Measurements from ENCODE around the gene EPHA7.

DNA sequence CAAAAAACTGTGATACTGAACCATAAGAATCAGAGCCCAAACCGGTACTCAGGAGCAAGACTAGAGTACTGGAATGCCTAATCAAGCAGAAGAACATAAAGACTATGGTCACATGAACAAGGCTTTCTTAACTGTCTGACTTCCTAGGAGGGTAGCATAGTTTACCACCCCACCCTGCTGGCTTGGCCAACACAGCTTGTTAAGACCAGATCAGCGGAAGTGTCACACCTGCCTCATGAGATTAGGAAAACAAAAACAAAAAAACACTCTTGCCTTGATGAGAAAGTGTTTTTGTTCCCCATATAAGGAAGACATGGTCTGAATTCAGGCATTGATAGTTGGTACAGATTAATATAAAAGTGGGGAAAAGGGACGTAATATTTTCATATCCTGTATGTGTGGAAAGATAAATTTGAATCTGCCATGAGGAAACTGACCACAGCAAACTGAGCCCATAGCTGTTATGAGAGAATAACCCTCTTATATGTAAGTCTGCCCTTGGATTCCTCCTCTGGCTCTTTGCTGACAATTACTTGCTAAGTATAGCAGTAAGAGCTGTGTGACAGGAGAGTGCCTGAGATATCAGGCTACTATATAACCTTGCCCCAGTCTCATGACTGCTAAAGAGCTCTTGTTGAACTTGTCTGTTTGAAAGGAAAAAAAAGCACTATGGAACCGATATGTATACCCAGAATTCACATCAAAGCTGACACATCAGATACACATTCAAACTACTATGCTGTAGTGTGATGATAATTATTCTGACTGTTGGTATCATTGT lies 197.1 kb downstream of the EPHA7 start:
- no peak for TF ChIP-seq POLR2A (IDR thresholded peaks at IDR 0.05)
- TF ChIP-seq, protein P1, sequence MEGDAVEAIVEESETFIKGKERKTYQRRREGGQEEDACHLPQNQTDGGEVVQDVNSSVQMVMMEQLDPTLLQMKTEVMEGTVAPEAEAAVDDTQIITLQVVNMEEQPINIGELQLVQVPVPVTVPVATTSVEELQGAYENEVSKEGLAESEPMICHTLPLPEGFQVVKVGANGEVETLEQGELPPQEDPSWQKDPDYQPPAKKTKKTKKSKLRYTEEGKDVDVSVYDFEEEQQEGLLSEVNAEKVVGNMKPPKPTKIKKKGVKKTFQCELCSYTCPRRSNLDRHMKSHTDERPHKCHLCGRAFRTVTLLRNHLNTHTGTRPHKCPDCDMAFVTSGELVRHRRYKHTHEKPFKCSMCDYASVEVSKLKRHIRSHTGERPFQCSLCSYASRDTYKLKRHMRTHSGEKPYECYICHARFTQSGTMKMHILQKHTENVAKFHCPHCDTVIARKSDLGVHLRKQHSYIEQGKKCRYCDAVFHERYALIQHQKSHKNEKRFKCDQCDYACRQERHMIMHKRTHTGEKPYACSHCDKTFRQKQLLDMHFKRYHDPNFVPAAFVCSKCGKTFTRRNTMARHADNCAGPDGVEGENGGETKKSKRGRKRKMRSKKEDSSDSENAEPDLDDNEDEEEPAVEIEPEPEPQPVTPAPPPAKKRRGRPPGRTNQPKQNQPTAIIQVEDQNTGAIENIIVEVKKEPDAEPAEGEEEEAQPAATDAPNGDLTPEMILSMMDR (IDR thresholded peaks at IDR 0.05 in 4 of 5, conservative IDR thresholded peaks at IDR 0.05 in 1 of 5), result no peak
